WTC11 (cell line): Measurements from ENCODE around the gene LGR4. TPM values are rescaled to one million over a fixed set of nuclear protein-coding genes. Genes with fewer than 3 reads are reported as not detected.

ENCODE experiments used
- ATAC-seq: fragments of 200-7000 bp; cut with Tn5 transposase; 2 replicates; pipeline ENCODE4 v1.10.0; 2021; ENCODE audit warnings: mild to moderate bottlenecking, moderate library complexity
- CTCF ChIA-PET: fragments of 300-600 bp; sonication (Branson Sonifier 250); formaldehyde crosslinking; loops from one replicate; lab custom pipeline; 2021; ENCODE audit warnings: antibody characterized with exemption; lab: Charles Lee
- POLR2A ChIA-PET: fragments of 350-600 bp; sonication (Branson Sonifier 250); formaldehyde crosslinking; loops from one replicate; lab custom pipeline; 2021; ENCODE audit warnings: antibody characterized with exemption; lab: Charles Lee
- DNase-seq: peaks from one replicate; pipeline ENCODE4 v3.0.0; 2021; ENCODE audit warnings: low spot score
- H3K27ac Mint-ChIP-seq: 2 replicates; pipeline ENCODE4 v1.8.0; 2021; ENCODE audit warnings: mixed read lengths
- H3K27me3 Mint-ChIP-seq: 2 replicates; pipeline ENCODE4 v1.8.0; 2021; ENCODE audit warnings: low read depth, mild to moderate bottlenecking, moderate library complexity, mixed read lengths
- H3K36me3 Mint-ChIP-seq: 2 replicates; pipeline ENCODE4 v1.8.0; 2021; ENCODE audit warnings: mixed read lengths
- H3K4me1 Mint-ChIP-seq: 2 replicates; pipeline ENCODE4 v1.8.0; 2022; ENCODE audit warnings: mixed read lengths
- H3K4me3 Mint-ChIP-seq: 2 replicates; pipeline ENCODE4 v1.8.0; 2021; ENCODE audit warnings: mild to moderate bottlenecking, moderate library complexity, mixed read lengths
- H3K9me3 Mint-ChIP-seq: 2 replicates; pipeline ENCODE4 v1.8.0; 2021; ENCODE audit warnings: mixed read lengths
- ATF2 ChIP-seq: sonication (generic); formaldehyde crosslinking; IDR thresholded peaks from 2 replicates; pipeline ENCODE4 v1.8.1; 2022; ENCODE audit warnings: low read depth, missing genetic modification reagents, borderline replicate concordance
- E2F5 ChIP-seq: sonication (generic); formaldehyde crosslinking; IDR thresholded peaks from 2 replicates; pipeline ENCODE4 v1.8.1; 2022; ENCODE audit warnings: mild to moderate bottlenecking, moderate library complexity, missing genetic modification reagents
- ELF4 ChIP-seq: sonication (generic); formaldehyde crosslinking; IDR thresholded peaks from 2 replicates; pipeline ENCODE4 v1.8.1; 2022; ENCODE audit warnings: low read depth, mild to moderate bottlenecking, moderate library complexity, missing genetic modification reagents
- ETV6 ChIP-seq: sonication (generic); formaldehyde crosslinking; IDR thresholded peaks from 2 replicates; pipeline ENCODE4 v1.8.1; 2022; ENCODE audit warnings: mild to moderate bottlenecking, missing genetic modification reagents
- KAT7 ChIP-seq: sonication (generic); formaldehyde crosslinking; IDR thresholded peaks from 2 replicates; pipeline ENCODE4 v1.8.1; 2023; ENCODE audit warnings: missing genetic modification reagents, mild to moderate bottlenecking, borderline replicate concordance
- MAX ChIP-seq: sonication (generic); formaldehyde crosslinking; IDR thresholded peaks from 2 replicates; pipeline ENCODE4 v1.8.0; 2022; ENCODE audit warnings: mild to moderate bottlenecking, missing genetic modification reagents
- OVOL2 ChIP-seq: fragments of 250-450 bp; sonication (Bioruptor Pico); IDR thresholded peaks from 2 replicates; pipeline ENCODE4 v1.9.0; 2021; ENCODE audit warnings: mild to moderate bottlenecking, borderline replicate concordance
- PRDM15 ChIP-seq: sonication (generic); formaldehyde crosslinking; IDR thresholded peaks from 2 replicates; pipeline ENCODE4 v1.8.0; 2022; ENCODE audit warnings: missing genetic modification reagents
- RORB ChIP-seq: fragments of 250-450 bp; sonication (Bioruptor Pico); IDR thresholded peaks from 2 replicates; pipeline ENCODE4 v1.9.0; 2021; ENCODE audit warnings: mild to moderate bottlenecking
- SMAD3 ChIP-seq: sonication (generic); formaldehyde crosslinking; IDR thresholded peaks from 2 replicates; pipeline ENCODE4 v1.8.0; 2022; ENCODE audit warnings: missing genetic modification reagents, mild to moderate bottlenecking, borderline replicate concordance
- SMAD4 ChIP-seq: sonication (generic); formaldehyde crosslinking; IDR thresholded peaks from 2 replicates; pipeline ENCODE4 v1.8.0; 2022; ENCODE audit warnings: mild to moderate bottlenecking, missing genetic modification reagents
- TEAD4 ChIP-seq: sonication (generic); formaldehyde crosslinking; IDR thresholded peaks from 2 replicates; pipeline ENCODE4 v1.8.0; 2022; ENCODE audit warnings: mild to moderate bottlenecking, missing genetic modification reagents
- TP53 ChIP-seq: sonication (generic); formaldehyde crosslinking; IDR thresholded peaks from 2 replicates; pipeline ENCODE4 v1.8.1; 2023; ENCODE audit warnings: mild to moderate bottlenecking, missing genetic modification reagents
- ZBTB21 ChIP-seq: sonication (generic); formaldehyde crosslinking; IDR thresholded peaks from 2 replicates; pipeline ENCODE4 v1.8.1; 2023; ENCODE audit warnings: mild to moderate bottlenecking, missing genetic modification reagents, borderline replicate concordance
- ZNF138 ChIP-seq: sonication (generic); formaldehyde crosslinking; conservative IDR thresholded peaks from 2 replicates; pipeline ENCODE4 v1.8.1; 2022; ENCODE audit warnings: mild to moderate bottlenecking, moderate library complexity, missing genetic modification reagents
- ZNF232 ChIP-seq: sonication (generic); formaldehyde crosslinking; IDR thresholded peaks from 2 replicates; pipeline ENCODE4 v1.8.0; 2022; ENCODE audit warnings: mild to moderate bottlenecking, missing genetic modification reagents
- ZSCAN18 ChIP-seq: fragments of 250-450 bp; sonication (Bioruptor Pico); IDR thresholded peaks from 2 replicates; pipeline ENCODE4 v2.1.2; 2022; ENCODE audit warnings: mild to moderate bottlenecking, moderate library complexity
- total RNA-seq: library from RNA; stranded (reverse); gene quantifications from 3 replicates; pipeline ENCODE4 v1.2.3, GENCODE V29; 2021
- TF ChIP-seq, protein P1 (sequence below): sonication (generic); formaldehyde crosslinking; IDR thresholded peaks from 2 replicates; pipeline ENCODE4 v1.8.1; 2022; ENCODE audit warnings: missing genetic modification reagents, borderline replicate concordance
- TF ChIP-seq, protein P2 (sequence below): fragments of 250-450 bp; sonication (Bioruptor Pico); IDR thresholded peaks from 2 replicates; pipeline ENCODE4 v1.9.0; 2021; ENCODE audit warnings: mild to moderate bottlenecking
- TF ChIP-seq, protein P3 (sequence below): sonication (generic); formaldehyde crosslinking; IDR thresholded peaks from 2 replicates; pipeline ENCODE4 v1.8.0; 2022; ENCODE audit warnings: mild to moderate bottlenecking, missing genetic modification reagents
- TF ChIP-seq, protein P4 (sequence below): fragments of 200-600 bp; IDR thresholded peaks from 2 replicates; pipeline ENCODE4 v1.8.0; 2022; ENCODE audit warnings: antibody characterized with exemption

Gene LGR4
- total RNA-seq, 1 experiment from 2014 or later: 53.8 TPM

DNA sequence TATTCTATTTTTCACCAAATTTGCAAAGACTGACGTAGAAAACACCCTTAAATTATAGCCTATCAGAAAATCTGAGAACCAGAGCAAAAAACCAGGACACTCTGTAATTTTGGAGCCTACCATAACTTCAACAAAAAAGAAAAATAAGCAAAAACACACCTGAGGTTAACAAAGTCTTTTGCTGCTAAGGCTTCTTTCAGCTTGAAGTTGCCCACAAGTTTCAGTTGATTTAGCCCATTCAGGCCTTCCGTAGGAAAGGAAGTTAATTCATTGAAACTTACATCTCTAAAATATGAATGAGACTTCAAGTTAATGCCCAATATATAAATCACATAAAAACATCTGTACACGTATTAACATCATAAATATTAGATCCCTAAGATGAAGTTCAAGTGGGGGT lies 99.2 kb downstream of the LGR4 start:
- no peak for TF ChIP-seq ELF4 (CRISPR knock-in tag)
- TF ChIP-seq SMAD3: no peak
- no peak for TF ChIP-seq TP53
- no peak for TF ChIP-seq ZSCAN18 (CRISPR knock-in tag)
- TF ChIP-seq, protein P1, sequence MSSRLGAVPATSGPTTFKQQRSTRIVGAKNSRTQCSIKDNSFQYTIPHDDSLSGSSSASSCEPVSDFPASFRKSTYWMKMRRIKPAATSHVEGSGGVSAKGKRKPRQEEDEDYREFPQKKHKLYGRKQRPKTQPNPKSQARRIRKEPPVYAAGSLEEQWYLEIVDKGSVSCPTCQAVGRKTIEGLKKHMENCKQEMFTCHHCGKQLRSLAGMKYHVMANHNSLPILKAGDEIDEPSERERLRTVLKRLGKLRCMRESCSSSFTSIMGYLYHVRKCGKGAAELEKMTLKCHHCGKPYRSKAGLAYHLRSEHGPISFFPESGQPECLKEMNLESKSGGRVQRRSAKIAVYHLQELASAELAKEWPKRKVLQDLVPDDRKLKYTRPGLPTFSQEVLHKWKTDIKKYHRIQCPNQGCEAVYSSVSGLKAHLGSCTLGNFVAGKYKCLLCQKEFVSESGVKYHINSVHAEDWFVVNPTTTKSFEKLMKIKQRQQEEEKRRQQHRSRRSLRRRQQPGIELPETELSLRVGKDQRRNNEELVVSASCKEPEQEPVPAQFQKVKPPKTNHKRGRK: no peak
- TF ChIP-seq TEAD4 (CRISPR knock-in tag): no peak
- no peak for TF ChIP-seq KAT7 (CRISPR knock-in tag)
- TF ChIP-seq, protein P2, sequence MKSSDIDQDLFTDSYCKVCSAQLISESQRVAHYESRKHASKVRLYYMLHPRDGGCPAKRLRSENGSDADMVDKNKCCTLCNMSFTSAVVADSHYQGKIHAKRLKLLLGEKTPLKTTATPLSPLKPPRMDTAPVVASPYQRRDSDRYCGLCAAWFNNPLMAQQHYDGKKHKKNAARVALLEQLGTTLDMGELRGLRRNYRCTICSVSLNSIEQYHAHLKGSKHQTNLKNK: no peak
- no peak for TF ChIP-seq ZNF232
- no peak overlapping the region for H3K27ac Mint-ChIP-seq
- no peak for DNase-seq
- no peaks in the 10 kb centered on the region for H3K4me1 Mint-ChIP-seq
- H3K27me3 Mint-ChIP-seq: no peaks in the 10 kb centered on the region
- CTCF ChIA-PET: no interaction called here
- ATAC-seq: no peak
- peaks cover 54% of the 10 kb centered on the region for H3K36me3 Mint-ChIP-seq
- no peaks in the 10 kb centered on the region for H3K9me3 Mint-ChIP-seq
- POLR2A ChIA-PET: no interaction called here
- H3K4me3 Mint-ChIP-seq: no peak overlapping the region

GRCh38 chr11:27372164-27372563 lies 100.4 kb downstream of the LGR4 start:
- POLR2A ChIA-PET: no interaction called here
- ATAC-seq: no peak

GRCh38 chr11:27371489-27371888 lies 101.1 kb downstream of the LGR4 start:
- ATAC-seq: no peak
- Mint-ChIP-seq H3K4me3 (no peak overlapping the region), H3K4me1 (no peaks in the 10 kb centered on the region), H3K27ac (no peak overlapping the region), H3K36me3 (peaks cover 47% of the 10 kb centered on the region), H3K9me3 (no peaks in the 10 kb centered on the region), H3K27me3 (no peaks in the 10 kb centered on the region)
- ChIA-PET CTCF (no interaction called here), POLR2A (no interaction called here)
- no peak for DNase-seq
- TF ChIP-seq, protein P3, sequence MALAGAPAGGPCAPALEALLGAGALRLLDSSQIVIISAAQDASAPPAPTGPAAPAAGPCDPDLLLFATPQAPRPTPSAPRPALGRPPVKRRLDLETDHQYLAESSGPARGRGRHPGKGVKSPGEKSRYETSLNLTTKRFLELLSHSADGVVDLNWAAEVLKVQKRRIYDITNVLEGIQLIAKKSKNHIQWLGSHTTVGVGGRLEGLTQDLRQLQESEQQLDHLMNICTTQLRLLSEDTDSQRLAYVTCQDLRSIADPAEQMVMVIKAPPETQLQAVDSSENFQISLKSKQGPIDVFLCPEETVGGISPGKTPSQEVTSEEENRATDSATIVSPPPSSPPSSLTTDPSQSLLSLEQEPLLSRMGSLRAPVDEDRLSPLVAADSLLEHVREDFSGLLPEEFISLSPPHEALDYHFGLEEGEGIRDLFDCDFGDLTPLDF (CRISPR knock-in tag): no peak
- TF ChIP-seq E2F5: no peak
- TF ChIP-seq PRDM15 (CRISPR knock-in tag): no peak
- TF ChIP-seq ATF2 (CRISPR knock-in tag): no peak
- TF ChIP-seq MAX (CRISPR knock-in tag): no peak
- TF ChIP-seq SMAD4 (CRISPR knock-in tag): no peak
- TF ChIP-seq ZBTB21 (CRISPR knock-in tag): no peak
- no peak for TF ChIP-seq ETV6 (CRISPR knock-in tag)
- TF ChIP-seq ZNF138 (CRISPR knock-in tag): no peak
- no peak for TF ChIP-seq RORB (CRISPR knock-in tag)
- TF ChIP-seq, protein P4, sequence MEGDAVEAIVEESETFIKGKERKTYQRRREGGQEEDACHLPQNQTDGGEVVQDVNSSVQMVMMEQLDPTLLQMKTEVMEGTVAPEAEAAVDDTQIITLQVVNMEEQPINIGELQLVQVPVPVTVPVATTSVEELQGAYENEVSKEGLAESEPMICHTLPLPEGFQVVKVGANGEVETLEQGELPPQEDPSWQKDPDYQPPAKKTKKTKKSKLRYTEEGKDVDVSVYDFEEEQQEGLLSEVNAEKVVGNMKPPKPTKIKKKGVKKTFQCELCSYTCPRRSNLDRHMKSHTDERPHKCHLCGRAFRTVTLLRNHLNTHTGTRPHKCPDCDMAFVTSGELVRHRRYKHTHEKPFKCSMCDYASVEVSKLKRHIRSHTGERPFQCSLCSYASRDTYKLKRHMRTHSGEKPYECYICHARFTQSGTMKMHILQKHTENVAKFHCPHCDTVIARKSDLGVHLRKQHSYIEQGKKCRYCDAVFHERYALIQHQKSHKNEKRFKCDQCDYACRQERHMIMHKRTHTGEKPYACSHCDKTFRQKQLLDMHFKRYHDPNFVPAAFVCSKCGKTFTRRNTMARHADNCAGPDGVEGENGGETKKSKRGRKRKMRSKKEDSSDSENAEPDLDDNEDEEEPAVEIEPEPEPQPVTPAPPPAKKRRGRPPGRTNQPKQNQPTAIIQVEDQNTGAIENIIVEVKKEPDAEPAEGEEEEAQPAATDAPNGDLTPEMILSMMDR: no peak
- TF ChIP-seq OVOL2 (CRISPR knock-in tag): no peak

More at GRCh38 chr11:27372164-27372563, 100.4 kb downstream of the LGR4 start:
- Mint-ChIP-seq H3K9me3 (no peaks in the 10 kb centered on the region), H3K4me1 (no peaks in the 10 kb centered on the region), H3K27ac (no peak overlapping the region), H3K27me3 (no peaks in the 10 kb centered on the region), H3K36me3 (peaks cover 52% of the 10 kb centered on the region), H3K4me3 (no peak overlapping the region)
- no peak for DNase-seq
- no peak for TF ChIP-seq TP53
- CTCF ChIA-PET: no interaction called here
